ENCODE data around the gene B4GALT3.

Gene B4GALT3

GRCh38 chr1:161177112-161177935 lies at the start of gene B4GALT3:
Gene B4GALT3, minus strand, starts transcription at chr1:161177507. Its CDS starts 1,447 bp downstream, at chr1:161176060.
- H3K27ac ChIP-seq: peak within 1 kb of the TSS; percentile 84
- TF ChIP-seq ZFX (IDR thresholded peaks at IDR 0.05) (peak; percentile 52; the same call in 1 of the 2 replicates), CTCF (conservative IDR thresholded peaks at IDR 0.05) (no peak)

- H3K27ac ChIP-seq: peak overlapping the region; percentile 88
- TF ChIP-seq ZFX (IDR thresholded peaks at IDR 0.05) (no peak), CTCF (conservative IDR thresholded peaks at IDR 0.05) (no peak)
Observed at GRCh38 chr1:161226759-161227158, 49.5 kb upstream of the B4GALT3 start.

- H3K27ac ChIP-seq: peak overlapping the region; percentile 88
Observed at GRCh38 chr1:161226320-161226711, 49.0 kb upstream of the B4GALT3 start.

DNA sequence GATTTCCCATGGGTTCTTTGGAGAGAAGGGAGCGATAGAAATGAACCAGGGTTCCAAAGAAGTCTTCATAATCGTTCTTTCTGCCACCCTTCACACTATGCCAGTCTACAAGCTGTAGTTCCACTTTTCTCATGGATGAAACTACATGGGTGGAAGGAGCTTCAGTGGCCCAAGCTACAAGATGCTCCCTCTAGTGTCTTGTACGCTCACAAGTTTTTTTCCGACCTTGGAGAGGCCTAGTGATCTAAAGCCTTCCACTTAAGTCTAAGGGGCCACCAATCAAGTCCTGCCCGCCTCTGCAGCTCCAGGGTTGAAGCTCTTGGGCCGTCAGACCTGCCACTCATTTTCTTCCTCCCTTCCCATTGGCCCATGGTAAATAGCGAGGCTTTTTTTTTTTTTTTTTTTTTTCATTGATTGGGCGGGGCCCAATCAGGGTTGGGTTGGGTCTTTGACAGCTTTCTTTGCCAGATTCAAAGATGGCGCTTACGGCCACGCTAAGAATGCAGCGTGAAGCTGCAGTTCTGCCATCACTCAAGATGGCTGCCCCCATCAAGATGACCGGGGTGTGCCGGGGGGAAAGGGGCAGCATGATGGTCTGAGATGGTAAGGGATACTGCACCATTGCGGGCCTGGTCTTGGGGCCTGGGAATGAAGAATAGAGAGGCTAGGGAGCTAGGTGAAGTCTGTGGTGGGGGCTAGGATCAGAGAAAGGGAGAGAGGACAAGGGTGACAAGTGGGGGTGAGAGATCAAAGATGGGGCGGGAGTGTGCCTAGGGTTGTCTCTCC lies 48.4 kb upstream of the B4GALT3 start, which contains the start of gene TOMM40L:
Gene TOMM40L (plus strand): TSS at position 527 of the 786 bp plus-strand sequence. CDS start 430 bp downstream, outside the sequence.
- peak; percentile 83 for TF ChIP-seq CTCF (conservative IDR thresholded peaks at IDR 0.05)
- no peak for TF ChIP-seq ZFX (IDR thresholded peaks at IDR 0.05)
- peak within 1 kb of the TSS; percentile 88 for H3K27ac ChIP-seq

More at GRCh38 chr1:161226320-161226711, 49.0 kb upstream of the B4GALT3 start:
- TF ChIP-seq ZFX (IDR thresholded peaks at IDR 0.05) (no peak), CTCF (conservative IDR thresholded peaks at IDR 0.05) (no peak)

GRCh38 chr1:161225178-161225533 lies 47.8 kb upstream of the B4GALT3 start:
- peak overlapping the region; percentile 88 for H3K27ac ChIP-seq
- TF ChIP-seq CTCF (conservative IDR thresholded peaks at IDR 0.05) (no peak), ZFX (IDR thresholded peaks at IDR 0.05) (no peak)

DNA sequence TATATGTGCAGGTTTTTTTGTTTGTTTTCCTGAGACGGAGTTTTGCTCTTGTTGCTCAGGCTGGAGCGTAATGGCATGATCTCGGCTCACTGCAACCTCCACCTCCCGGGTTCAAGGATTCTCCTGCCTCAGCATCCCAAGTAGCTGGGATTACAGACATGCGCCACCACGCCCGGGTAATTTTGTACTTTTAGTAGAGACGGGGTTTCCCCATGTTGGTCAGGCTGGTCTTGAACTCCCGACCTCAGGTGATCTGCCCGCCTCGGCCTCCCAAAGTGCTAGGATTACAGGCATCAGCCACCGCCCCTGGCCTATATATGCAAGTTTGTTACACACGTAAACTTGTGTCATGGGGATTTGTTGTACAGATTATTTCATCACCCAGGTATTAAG lies 47.4 kb upstream of the B4GALT3 start:
- H3K27ac ChIP-seq: peak overlapping the region; percentile 88

DNA sequence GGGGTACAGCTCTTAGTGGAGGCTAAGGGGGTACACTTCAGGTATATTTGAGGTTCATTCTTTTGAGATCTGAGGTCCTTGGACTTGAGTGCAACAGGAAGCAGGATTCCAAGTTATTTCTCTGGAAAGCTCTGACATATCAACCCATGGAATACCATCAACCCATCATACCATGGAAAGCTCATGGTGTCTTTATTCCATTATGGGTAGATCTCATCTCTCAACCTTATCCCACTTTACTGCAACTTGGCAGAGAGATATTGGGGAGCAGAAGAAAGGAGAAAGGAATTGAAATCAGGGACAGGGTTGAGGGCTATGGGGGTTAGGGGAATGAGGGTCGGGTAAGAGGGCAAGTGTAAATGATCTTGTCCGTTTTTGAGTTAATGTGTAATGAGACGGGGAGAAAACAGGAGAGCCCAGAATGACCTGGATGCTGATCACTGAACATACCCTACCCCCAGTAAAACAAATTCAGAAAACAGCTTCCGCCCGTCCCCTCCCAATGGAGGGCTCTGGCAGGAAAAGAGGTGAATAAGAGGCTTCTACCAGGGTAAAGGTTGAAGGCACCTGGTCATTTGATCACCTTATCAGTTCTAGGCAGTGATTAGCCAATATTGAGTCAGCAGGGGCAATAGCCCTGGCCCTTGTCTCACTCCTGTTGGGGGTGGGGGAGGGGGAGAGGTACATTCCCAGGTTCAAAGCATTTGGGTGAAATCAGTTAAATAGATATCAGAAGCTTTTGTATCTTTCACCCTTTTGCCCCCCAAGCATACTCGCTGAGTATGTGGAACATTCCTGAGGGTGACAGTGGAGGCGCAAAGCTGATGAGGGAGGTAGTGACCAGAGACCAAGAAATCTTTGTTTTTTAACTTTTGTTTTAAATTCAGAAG lies 46.7 kb upstream of the B4GALT3 start:
- no peak for TF ChIP-seq ZFX (IDR thresholded peaks at IDR 0.05)
- no peak for TF ChIP-seq CTCF (conservative IDR thresholded peaks at IDR 0.05)

More for the DNA sequence above, 46.7 kb upstream of the B4GALT3 start:
- H3K27ac ChIP-seq: no peak overlapping the region
